ENCODE results near the gene BAAT.
"Not testable (repeated sequence)": the region's sequence is repeated elsewhere in the genome, so short reads cannot be mapped to it uniquely, and the experiment has no call there.

DNA sequence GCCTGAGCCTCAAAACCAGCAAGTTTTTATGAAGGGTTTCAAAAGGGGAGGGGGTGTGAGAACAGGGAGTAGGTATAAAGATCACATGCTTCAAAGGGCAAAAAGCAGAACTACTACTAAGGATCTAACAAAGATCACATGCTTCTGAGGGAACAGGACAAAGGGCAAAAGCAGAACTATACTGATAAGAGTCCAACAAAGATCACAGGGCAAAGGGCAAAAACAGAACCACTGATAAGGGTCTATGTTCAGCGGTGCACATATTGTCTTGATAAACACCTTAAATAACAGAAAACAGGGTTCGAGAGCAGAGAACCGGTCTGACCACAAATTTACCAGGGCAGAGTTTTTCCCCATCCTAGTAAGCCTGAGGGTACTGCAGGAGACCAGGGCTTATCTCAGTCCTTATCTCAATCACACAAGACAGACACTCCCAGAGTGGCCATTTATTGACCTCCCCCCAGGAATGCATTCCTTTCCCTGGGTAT lies 57.3 kb downstream of the BAAT start:
- TF ChIP-seq, protein P1, sequence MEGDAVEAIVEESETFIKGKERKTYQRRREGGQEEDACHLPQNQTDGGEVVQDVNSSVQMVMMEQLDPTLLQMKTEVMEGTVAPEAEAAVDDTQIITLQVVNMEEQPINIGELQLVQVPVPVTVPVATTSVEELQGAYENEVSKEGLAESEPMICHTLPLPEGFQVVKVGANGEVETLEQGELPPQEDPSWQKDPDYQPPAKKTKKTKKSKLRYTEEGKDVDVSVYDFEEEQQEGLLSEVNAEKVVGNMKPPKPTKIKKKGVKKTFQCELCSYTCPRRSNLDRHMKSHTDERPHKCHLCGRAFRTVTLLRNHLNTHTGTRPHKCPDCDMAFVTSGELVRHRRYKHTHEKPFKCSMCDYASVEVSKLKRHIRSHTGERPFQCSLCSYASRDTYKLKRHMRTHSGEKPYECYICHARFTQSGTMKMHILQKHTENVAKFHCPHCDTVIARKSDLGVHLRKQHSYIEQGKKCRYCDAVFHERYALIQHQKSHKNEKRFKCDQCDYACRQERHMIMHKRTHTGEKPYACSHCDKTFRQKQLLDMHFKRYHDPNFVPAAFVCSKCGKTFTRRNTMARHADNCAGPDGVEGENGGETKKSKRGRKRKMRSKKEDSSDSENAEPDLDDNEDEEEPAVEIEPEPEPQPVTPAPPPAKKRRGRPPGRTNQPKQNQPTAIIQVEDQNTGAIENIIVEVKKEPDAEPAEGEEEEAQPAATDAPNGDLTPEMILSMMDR (optimal IDR thresholded peaks at IDR 0.05 in 1 of 3, IDR thresholded peaks at IDR 0.05 in 1 of 3, conservative IDR thresholded peaks at IDR 0.05 in 1 of 3; ENCODE audit: extremely low read depth in 1 of 3, insufficient read depth in 2 of 3, low read length in 3 of 3), result not testable (repeated sequence)
- TF ChIP-seq EZH2 (IDR thresholded peaks at IDR 0.05; ENCODE audit: low read length), result not testable (repeated sequence)

All from keratinocyte (primary cell).